HepG2 (cell line): ENCODE results near the gene LSM10. TPM values are rescaled to one million over a fixed set of nuclear protein-coding genes. Genes with fewer than 3 reads are reported as not detected.
A peak's percentile ranks its signal among the peaks of the same experiment; 100 is the strongest.

Experiments used
- ATAC-seq: fragments of 200-7000 bp; cut with Tn5 transposase; 3 replicates; pipeline ENCODE4 v1.9.1; 2020; ENCODE audit warnings: mild to moderate bottlenecking, moderate library complexity
- BruUV-seq: library from RNA; stranded (reverse); fragments of 400-500 nt; replicated peaks from 2 replicates; lab custom pipeline; 2021; lab: Mats Ljungman, UMichigan
- CTCF ChIA-PET: fragments of 300-600 bp; formaldehyde crosslinking; extraction: SDS; loops from one replicate; lab custom pipeline; 2021; ENCODE audit warnings: low total read pairs, inconsistent platforms, low intra/inter-chr PET ratio; lab: Yijun Ruan, JAX
- POLR2A ChIA-PET: fragments of 350-600 bp; sonication (Branson Sonifier 250); formaldehyde crosslinking; loops from one replicate; lab custom pipeline; 2020; ENCODE audit warnings: antibody characterized with exemption, inconsistent platforms; lab: Yijun Ruan, JAX
- DNase-seq: peaks from one replicate; pipeline ENCODE4 v3.0.0-alpha.2; 2015; ENCODE audit warnings: low spot score
- FAIRE-seq: peaks from 3 replicates; lab custom pipeline; 2011; peaks lifted over from hg19 to GRCh38; lab: Jason Lieb, UNC
- H2AFZ ChIP-seq: one replicate; pipeline ENCODE4 v1.6.1; 2011; ENCODE audit warnings: low read length, inconsistent platforms
- H3K27ac ChIP-seq: fragments of 300-600 bp; 3 replicates; pipeline ENCODE4 v1.8.0; 2011; ENCODE audit warnings: mixed run types, mild to moderate bottlenecking, mixed read lengths, low read length, inconsistent platforms; ENCODE audit not compliant: insufficient read depth; ENCODE audit errors: extremely low read length
- H3K27me3 ChIP-seq, 2 experiments: fragments of 200-600 bp in 1 of 2; 2 replicates in 1 of 2; 3 replicates in 1 of 2; pipeline versions ENCODE4 v1.6.0 to v1.8.0; 2011; ENCODE audit warnings: low read length in 2 of 2, mild to moderate bottlenecking in 2 of 2, moderate library complexity in 2 of 2, inconsistent platforms in 1 of 2; ENCODE audit not compliant: insufficient read depth in 2 of 2, control insufficient read depth in 1 of 2
- H3K36me3 ChIP-seq, 2 experiments: fragments of 200-600 bp in 1 of 2; replicated peaks in 1 of 2; 2 replicates in 1 of 2; 3 replicates in 1 of 2; pipeline versions ENCODE4 v1.5.1 to v1.8.0; 2011; ENCODE audit warnings: low read length in 2 of 2, inconsistent platforms in 1 of 2; ENCODE audit not compliant: insufficient read depth in 2 of 2, control insufficient read depth in 1 of 2
- H3K4me1 ChIP-seq: 2 replicates; pipeline ENCODE4 v1.5.1; 2012; ENCODE audit warnings: low read length, inconsistent platforms; ENCODE audit not compliant: insufficient read depth
- H3K4me2 ChIP-seq: 2 replicates; pipeline ENCODE4 v1.6.0; 2011; ENCODE audit warnings: low read depth, low read length, inconsistent platforms
- H3K4me3 ChIP-seq, 3 experiments: fragments of 200-600 bp in 1 of 3; sonication (generic), shearing (Covaris generic) in 1 of 3; replicated peaks in 1 of 3; 2 replicates each; pipeline ENCODE4 v1.5.1; 2011 to 2016; ENCODE audit warnings: low read length in 3 of 3, inconsistent platforms in 2 of 3, low read depth in 2 of 3, mild to moderate bottlenecking in 2 of 3, control low read depth in 1 of 3, mixed read lengths in 1 of 3; ENCODE audit not compliant: insufficient read depth in 1 of 3
- H3K79me2 ChIP-seq: one replicate; pipeline ENCODE4 v1.6.1; 2011; ENCODE audit warnings: low read length, inconsistent platforms; ENCODE audit not compliant: insufficient read depth
- H3K9ac ChIP-seq: 2 replicates; pipeline ENCODE4 v1.6.0; 2011; ENCODE audit warnings: mild to moderate bottlenecking, low read depth, low read length, inconsistent platforms; ENCODE audit not compliant: insufficient read depth
- H3K9me3 ChIP-seq: 2 replicates; pipeline ENCODE4 v1.5.1; 2012; ENCODE audit warnings: mild to moderate bottlenecking, low read length
- H4K20me1 ChIP-seq: 2 replicates; pipeline ENCODE4 v1.6.0; 2011; ENCODE audit warnings: inconsistent platforms, mild to moderate bottlenecking, low read length, moderate library complexity; ENCODE audit not compliant: insufficient read depth
- ARNT ChIP-seq: fragments of 450-650 bp; IDR thresholded peaks from 2 replicates; pipeline ENCODE4 v1.6.1; 2017
- ATF7 ChIP-seq, 2 experiments: fragments of 450-650 bp in 1 of 2; sonication (generic) in 1 of 2; formaldehyde crosslinking in 1 of 2; IDR thresholded peaks; 2 replicates each; pipeline versions ENCODE4 v1.4.0 to v1.6.1; 2016 to 2020; ENCODE audit warnings: antibody characterized with exemption in 1 of 2, mild to moderate bottlenecking in 1 of 2, missing genetic modification reagents in 1 of 2
- FOSL2 ChIP-seq: sonication (generic); formaldehyde crosslinking; IDR thresholded peaks from 2 replicates; pipeline ENCODE4 v1.4.0; 2020; ENCODE audit warnings: missing genetic modification reagents
- GLMP ChIP-seq: sonication (generic); formaldehyde crosslinking; IDR thresholded peaks from 2 replicates; pipeline ENCODE4 v1.9.0; 2021; ENCODE audit warnings: missing genetic modification reagents, mild to moderate bottlenecking, borderline replicate concordance
- MEF2D ChIP-seq: sonication (generic); formaldehyde crosslinking; IDR thresholded peaks from 2 replicates; pipeline ENCODE4 v1.5.1; 2020; ENCODE audit warnings: mild to moderate bottlenecking, missing genetic modification reagents
- MLLT10 ChIP-seq: sonication (generic); formaldehyde crosslinking; IDR thresholded peaks from 2 replicates; pipeline ENCODE4 v1.4.0; 2020; ENCODE audit warnings: missing genetic modification reagents
- POLR2A ChIP-seq, 2 experiments: IDR thresholded peaks; 2 replicates each; pipeline ENCODE4 v1.6.1; 2011; ENCODE audit warnings: low read depth in 2 of 2, low read length in 2 of 2, mild to moderate bottlenecking in 1 of 2, moderate library complexity in 1 of 2; ENCODE audit not compliant: insufficient read depth in 1 of 2
- YY1 ChIP-seq: IDR thresholded peaks from 2 replicates; pipeline ENCODE4 v1.6.1; 2011; ENCODE audit warnings: low read length, low read depth, moderate library complexity, mild to moderate bottlenecking; ENCODE audit not compliant: insufficient read depth, insufficient replicate concordance
- ZZZ3 ChIP-seq: sonication (generic); formaldehyde crosslinking; IDR thresholded peaks from 2 replicates; pipeline ENCODE4 v1.4.0; 2020; ENCODE audit warnings: missing genetic modification reagents, mild to moderate bottlenecking, borderline replicate concordance
- WGBS: methylation state at CpG from one replicate; pipeline ENCODE4 v1.1.6; 2017; ENCODE audit warnings: low lambda C conversion rate; 5-methylcytosine and 5-hydroxymethylcytosine counted together
- in situ Hi-C: cut with HindIII; loops from 2 replicates; pipeline ENCODE4 v1.10.0; 2017; ENCODE audit warnings: low pct_unique_long_range_greater_than_20kb; ENCODE audit not compliant: extremely low pct_ligation_motif_present
- intact Hi-C: fragments of 100-400 bp; cut with micrococcal nuclease; formaldehyde crosslinking; loops from one replicate; pipeline ENCODE4 v1.10.0; 2022; ENCODE audit not compliant: unreplicated experiment
- polyA plus RNA-seq, 8 experiments: library from polyadenylated mRNA; depleted of rRNA in 3 of 8; stranded (reverse) in 7 of 8; unstranded in 1 of 8; fragments of >200 nt; fragmentation: Illumina TruSeq in 4 of 8; extraction: Trizol in 4 of 8; gene quantifications; 2 replicates each; pipeline versions ENCODE4 v1.2.1 to v1.2.3, GENCODE V29; 2011 to 2016; ENCODE audit warnings: low read depth in 4 of 8, missing spikeins in 1 of 8, mixed read lengths in 1 of 8; ENCODE audit not compliant: insufficient read depth in 1 of 8
- total RNA-seq, 5 experiments: library from RNA; depleted of rRNA; stranded (reverse); fragments of >200 nt; fragmentation: Illumina TruSeq; extraction: Trizol; gene quantifications; 2 replicates each; pipeline ENCODE4 v1.2.3, GENCODE V29; 2016; ENCODE audit warnings: low read depth in 1 of 5

The LSM10 gene
- total and polyA plus RNA-seq, 2 of the 13 experiments (the other 11 are each of a cell fraction or from before 2014, with no cell fraction given), result 14.0 to 52.0 TPM

GRCh38 chr1:36438715-36439114 is 41.0 kb upstream of the LSM10 start:
- POLR2A ChIA-PET, result no interaction called here
- H3K36me3 ChIP-seq, result no peaks in the 10 kb centered on the region
- in situ Hi-C loops, result no loop called here
- H3K9ac ChIP-seq, result no peak overlapping the region
- CTCF ChIA-PET, result no interaction called here
- WGBS, result 73% methylated on average over 4 of the region's 4 CpGs
- H3K4me1 ChIP-seq, result peaks cover 13% of the 10 kb centered on the region
- FAIRE-seq (no peak), DNase-seq (no peak), ATAC-seq (no peak)
- BruUV-seq, result no TSS peak
- no peaks in the 10 kb centered on the region for H3K27me3 ChIP-seq
- H3K9me3 ChIP-seq, result no peaks in the 10 kb centered on the region
- no peaks in the 10 kb centered on the region for H3K79me2 ChIP-seq
- H2AFZ ChIP-seq, result no peak overlapping the region
- intact Hi-C loops, result no loop called here
- TF ChIP-seq MEF2D (CRISPR knock-in tag) (no peak), MLLT10 (no peak), ATF7 (IDR thresholded peaks at IDR 0.05) (peak; percentile 54), ATF7 (CRISPR knock-in tag; IDR thresholded peaks at IDR 0.05) (no peak)
- H3K4me3 ChIP-seq, result no peak overlapping the region
- H4K20me1 ChIP-seq, result no peaks in the 10 kb centered on the region
- H3K27ac ChIP-seq, result no peak overlapping the region
- no peak overlapping the region for H3K4me2 ChIP-seq

GRCh38 chr1:36436821-36437220 is 39.1 kb upstream of the LSM10 start:
- ATAC-seq (no peak; the same call in 2 of the 3 replicates), FAIRE-seq (no peak), DNase-seq (peak; percentile 18)
- no peaks in the 10 kb centered on the region for H3K79me2 ChIP-seq
- H3K27me3 ChIP-seq, result no peaks in the 10 kb centered on the region
- peaks cover 13% of the 10 kb centered on the region for H3K4me1 ChIP-seq
- CTCF ChIA-PET, result no interaction called here
- H3K9ac ChIP-seq, result no peak overlapping the region
- no peak overlapping the region for H3K4me2 ChIP-seq
- WGBS, result 33% methylated on average over 1 of the region's 1 CpG
- intact Hi-C loops (no loop called here), in situ Hi-C loops (no loop called here)
- no TSS peak for BruUV-seq
- no peak overlapping the region for H3K4me3 ChIP-seq
- no peaks in the 10 kb centered on the region for H3K9me3 ChIP-seq
- no peaks in the 10 kb centered on the region for H3K36me3 ChIP-seq
- no peak overlapping the region for H3K27ac ChIP-seq
- no peak for TF ChIP-seq POLR2A (IDR thresholded peaks at IDR 0.05; ENCODE audit: insufficient read depth in 1 of 2, low read depth in 2 of 2, low read length in 2 of 2)
- TF ChIP-seq GLMP (CRISPR knock-in tag), result no peak
- no peak for TF ChIP-seq YY1
- TF ChIP-seq FOSL2, result peak; percentile 21; the same call in 1 of the 2 replicates
- TF ChIP-seq ARNT, result no peak
- no peak for TF ChIP-seq ZZZ3
- H2AFZ ChIP-seq, result no peak overlapping the region
- H4K20me1 ChIP-seq, result no peaks in the 10 kb centered on the region
- POLR2A ChIA-PET, result no interaction called here
